Right lobe of liver (tissue), 6 donors: Measurements from ENCODE around the gene UQCR11. TPM values are rescaled to one million over a fixed set of nuclear protein-coding genes. Genes with fewer than 3 reads are reported as not detected.

Source experiments
- ATAC-seq, 4 donors: fragments of 200-7000 bp; cut with Tn5 transposase; one replicate each; pipeline ENCODE4 v1.9.1; 2020; ENCODE audit warnings: mild to moderate bottlenecking in 4 of 4, moderate library complexity in 4 of 4
- DNase-seq, 3 donors: peaks; one replicate each; pipeline ENCODE4 v3.0.0-alpha.2; 2020
- H3K27ac ChIP-seq, 3 donors: fragments of 200-600 bp; one replicate each; pipeline ENCODE4 v1.8.0; 2022
- H3K27me3 ChIP-seq, 2 donors: fragments of 200-600 bp; one replicate each; pipeline ENCODE4 v1.8.0; 2022
- H3K36me3 ChIP-seq, 4 donors: fragments of 200-600 bp; sonication (generic) in 1 of 4; one replicate each; pipeline versions ENCODE4 v1.5.1 to v1.8.0; 2017 to 2022; ENCODE audit warnings: control low read depth in 1 of 4
- H3K4me1 ChIP-seq, 4 donors: fragments of 200-600 bp; sonication (generic) in 1 of 4; one replicate each; pipeline versions ENCODE4 v1.5.1 to v1.8.0; 2017 to 2022; ENCODE audit warnings: control low read depth in 1 of 4
- H3K4me3 ChIP-seq, 3 donors: fragments of 200-600 bp; one replicate each; pipeline ENCODE4 v1.8.0; 2022
- H3K9me3 ChIP-seq, 4 donors: fragments of 200-600 bp; sonication (generic) in 1 of 4; one replicate each; pipeline versions ENCODE4 v1.5.1 to v1.8.0; 2017 to 2022; ENCODE audit warnings: control low read depth in 1 of 4
- CTCF ChIP-seq, 4 donors: fragments of 200-600 bp in 3 of 4; fragments of 450-650 bp in 1 of 4; IDR thresholded peaks; one replicate each; pipeline versions ENCODE4 v1.5.1 to v1.8.0; 2016 to 2022; ENCODE audit warnings: antibody characterized with exemption in 4 of 4, mild to moderate bottlenecking in 2 of 4
- POLR2A ChIP-seq: fragments of 450-650 bp; IDR thresholded peaks from one replicate; pipeline ENCODE4 v1.6.1; 2017; ENCODE audit warnings: antibody characterized with exemption, mild to moderate bottlenecking
- WGBS: methylation state at CpG from one replicate; pipeline ENCODE4 v1.1.6; 2018; ENCODE audit warnings: low coverage, low lambda C conversion rate; ENCODE audit not compliant: insufficient coverage; ENCODE audit errors: missing lambda C conversion rate; 5-methylcytosine and 5-hydroxymethylcytosine counted together
- intact Hi-C, 2 donors: fragments of 100-400 bp; cut with DNase I; formaldehyde crosslinking; loops; one replicate each; pipeline versions ENCODE4 v1.11.2 to v1.14.1; 2022
- total RNA-seq, 6 experiments: library from RNA; depleted of rRNA in 2 of 6; stranded (reverse); fragments of >200 nt in 2 of 6; fragmentation: NEBNext Ultra II Directional in 3 of 6; extraction: Animal tissue kit (Norgen Biotek cat#: 25700) in 3 of 6; gene quantifications; one replicate each; pipeline versions ENCODE4 v1.1.0 to v1.2.4, GENCODE V29; 2016 to 2023
- donor health status: DM: no; HTN: yes; CAD: no.
- donor health status: DM: no; HTN: no; CAD: no.
- donor health status: DM: no; HTN: no; CAD: no.
- donor health status: DM: no; HTN: yes; CAD: no.
- donor health status: DM: no; HTN: yes; CAD: no.

UQCR11 gene
- total RNA-seq, 6 experiments from 2014 or later, result 59.6 to 202 (median 172) TPM

GRCh38 chr19:1560286-1560882, 44.9 kb downstream of the UQCR11 start:
- H3K36me3 ChIP-seq, result no peaks in the 10 kb centered on the region
- ATAC-seq, result no peak

GRCh38 chr19:1558552-1558951, 46.7 kb downstream of the UQCR11 start:
- Histone ChIP-seq H3K36me3 (no peaks in the 10 kb centered on the region), H3K4me3 (no peak overlapping the region), H3K27me3 (no peaks in the 10 kb centered on the region), H3K4me1 (no peaks in the 10 kb centered on the region), H3K27ac (no peak overlapping the region), H3K9me3 (no peaks in the 10 kb centered on the region)
- TF ChIP-seq CTCF (IDR thresholded peaks at IDR 0.05) (no peak), POLR2A (no peak)
- ATAC-seq, result no peak
- 78% methylated on average over 3 of the region's 12 CpGs for WGBS
- DNase-seq, result no peak
- intact Hi-C loops, result loop anchor here (10.0 kb wide), 2 partner anchors 116 to 226 kb away; no protein-coding TSS in a partner anchor

More at GRCh38 chr19:1560286-1560882, 44.9 kb downstream of the UQCR11 start:
- Histone ChIP-seq H3K4me1 (no peaks in the 10 kb centered on the region), H3K27ac (no peak overlapping the region), H3K4me3 (no peak overlapping the region), H3K9me3 (no peaks in the 10 kb centered on the region), H3K27me3 (no peaks in the 10 kb centered on the region)
- no peak for DNase-seq
- WGBS, result no CpG with 5 or more reads among the region's 25 CpGs
- intact Hi-C loops, result no loop called here
- TF ChIP-seq POLR2A (no peak), CTCF (IDR thresholded peaks at IDR 0.05) (no peak)

- Histone ChIP-seq H3K9me3 (no peaks in the 10 kb centered on the region), H3K4me3 (no peak overlapping the region), H3K4me1 (no peaks in the 10 kb centered on the region), H3K27ac (no peak overlapping the region), H3K27me3 (no peaks in the 10 kb centered on the region), H3K36me3 (no peaks in the 10 kb centered on the region)
- intact Hi-C loops, result loop anchor here (10.0 kb wide), 2 partner anchors 118 to 228 kb away; no protein-coding TSS in a partner anchor
- TF ChIP-seq CTCF (IDR thresholded peaks at IDR 0.05) (no peak), POLR2A (no peak)
- DNase-seq (no peak), ATAC-seq (no peak)
- WGBS, result 96% methylated on average over 26 of the region's 66 CpGs
These were observed 48.7 kb downstream of the UQCR11 start for GRCh38 chr19:1556390-1557070.

GRCh38 chr19:1555487-1556389, 49.5 kb downstream of the UQCR11 start:
- no peak for DNase-seq
- H3K9me3 ChIP-seq, result no peaks in the 10 kb centered on the region
- ATAC-seq, result no peak
- no peaks in the 10 kb centered on the region for H3K4me1 ChIP-seq
- intact Hi-C loops, result loop anchor here (10.0 kb wide), 2 partner anchors 119 to 229 kb away; no protein-coding TSS in a partner anchor
- H3K27ac ChIP-seq, result no peak overlapping the region
- no peak overlapping the region for H3K4me3 ChIP-seq
- WGBS, result 97% methylated on average over 21 of the region's 121 CpGs
- TF ChIP-seq POLR2A (no peak), CTCF (IDR thresholded peaks at IDR 0.05) (no peak)
- H3K36me3 ChIP-seq, result no peaks in the 10 kb centered on the region
- H3K27me3 ChIP-seq, result no peaks in the 10 kb centered on the region
